K562 (cell line): ENCODE results near the gene TBL2. TPM values are rescaled to one million over a fixed set of nuclear protein-coding genes. Genes with fewer than 3 reads are reported as not detected.

ENCODE experiments used
- DDX20 ChIP-seq: fragments of 450-650 bp; IDR thresholded peaks from 2 replicates; pipeline ENCODE4 v1.6.1; 2016; ENCODE audit warnings: missing genetic modification characterization, low read depth, mild to moderate bottlenecking, missing compliant biosample characterization, moderate library complexity
- DNMT1 ChIP-seq: fragments of 450-650 bp; IDR thresholded peaks from 2 replicates; pipeline ENCODE4 v1.6.1; 2016; ENCODE audit warnings: antibody characterized with exemption, mild to moderate bottlenecking
- FOXK2 ChIP-seq, 2 experiments: fragments of 450-650 bp; IDR thresholded peaks in 1 of 2; conservative IDR thresholded peaks in 1 of 2; 2 replicates each; pipeline ENCODE4 v1.6.1; 2016; ENCODE audit warnings: low read depth in 2 of 2, mild to moderate bottlenecking in 1 of 2
- GTF2A2 ChIP-seq: IDR thresholded peaks from 2 replicates; pipeline ENCODE4 v1.6.1; 2016; ENCODE audit warnings: mild to moderate bottlenecking, missing genetic modification characterization, missing compliant biosample characterization
- HMG20A ChIP-seq: fragments of 450-650 bp; formaldehyde crosslinking; conservative IDR thresholded peaks from 2 replicates; pipeline ENCODE4 v1.4.0; 2020; ENCODE audit warnings: mild to moderate bottlenecking, mixed read lengths
- KLF13 ChIP-seq: fragments of 450-650 bp; IDR thresholded peaks from 2 replicates; pipeline ENCODE4 v1.6.1; 2016; ENCODE audit warnings: missing genetic modification characterization, low read depth, mild to moderate bottlenecking, missing compliant biosample characterization, moderate library complexity, borderline replicate concordance
- MTA3 ChIP-seq: fragments of 450-650 bp; formaldehyde crosslinking; IDR thresholded peaks from 2 replicates; pipeline ENCODE4 v1.6.1; 2017; ENCODE audit warnings: mild to moderate bottlenecking, borderline replicate concordance
- MXD1 ChIP-seq: fragments of 250-450 bp; sonication (Bioruptor Pico); IDR thresholded peaks from 2 replicates; pipeline ENCODE4 v1.8.0; 2021; ENCODE audit warnings: borderline replicate concordance, mild to moderate bottlenecking, moderate library complexity; ENCODE audit not compliant: poor library complexity, severe bottlenecking
- POLR2B ChIP-seq: fragments of 450-650 bp; IDR thresholded peaks from 2 replicates; pipeline ENCODE4 v1.6.1; 2018; ENCODE audit warnings: low read depth; ENCODE audit not compliant: partially characterized antibody
- SAFB2 ChIP-seq: fragments of 200-400 bp; formaldehyde crosslinking; IDR thresholded peaks from 2 replicates; pipeline ENCODE4 v1.6.1; 2018; ENCODE audit warnings: borderline replicate concordance, low read length, low read depth, moderate library complexity; ENCODE audit not compliant: severe bottlenecking
- SFPQ ChIP-seq: fragments of 200-400 bp; formaldehyde crosslinking; IDR thresholded peaks from 2 replicates; pipeline ENCODE4 v1.6.1; 2017; ENCODE audit warnings: mild to moderate bottlenecking, low read depth, low read length, moderate library complexity
- ZBTB40 ChIP-seq, 2 experiments: fragments of 450-650 bp in 1 of 2; sonication (generic) in 1 of 2; formaldehyde crosslinking in 1 of 2; IDR thresholded peaks; 2 replicates each; pipeline versions ENCODE4 v1.7.1 to v1.9.0; 2016 to 2022; ENCODE audit warnings: inconsistent platforms in 1 of 2, mild to moderate bottlenecking in 1 of 2, missing genetic modification reagents in 1 of 2
- ZKSCAN3 ChIP-seq: fragments of 250-450 bp; sonication (Bioruptor Pico); IDR thresholded peaks from 2 replicates; pipeline ENCODE4 v1.4.0; 2020
- ZNF644 ChIP-seq: fragments of 200-800 bp; sonication (Bioruptor generic); IDR thresholded peaks from 2 replicates; pipeline ENCODE4 v1.6.1; 2016; ENCODE audit warnings: low read depth, missing genetic modification characterization, missing compliant biosample characterization
- polyA plus RNA-seq, 8 experiments: library from polyadenylated mRNA; depleted of rRNA in 4 of 8; stranded (reverse) in 5 of 8; unstranded in 3 of 8; fragments of >200 nt; fragmentation: Nextera tagmentation in 2 of 8; fragmentation: Illumina TruSeq in 1 of 8; extraction: Ambion mirVana in 2 of 8; extraction: Trizol in 1 of 8; gene quantifications; 2 replicates each; pipeline versions ENCODE4 v1.2.1 to v1.2.3, GENCODE V29; 2011 to 2014; ENCODE audit warnings: inconsistent platforms in 1 of 8, missing spikeins in 1 of 8
- total RNA-seq, 7 experiments: library from RNA; depleted of rRNA in 6 of 7; stranded (reverse); fragments of >200 nt in 6 of 7; fragmentation: Illumina TruSeq in 2 of 7; extraction: Trizol in 2 of 7; gene quantifications; 2 replicates each; pipeline versions ENCODE4 v1.2.1 to v1.2.3, GENCODE V29; 2011 to 2021; ENCODE audit warnings: low replicate concordance in 1 of 7

TBL2 gene
- total and polyA plus RNA-seq, 9 of the 15 experiments (the other 6 are each of a cell fraction or from before 2014, with no cell fraction given), result 2.5 to 123 (median 49.2) TPM

GRCh38 chr7:73569042-73569608 is 9.3 kb downstream of the TBL2 start (continued):
- TF ChIP-seq SFPQ, result no peak
- no peak for TF ChIP-seq ZNF644
- TF ChIP-seq DDX20, result no peak
- no peak for TF ChIP-seq FOXK2 (conservative IDR thresholded peaks at IDR 0.05 in 1 of 2, IDR thresholded peaks at IDR 0.05 in 1 of 2; ENCODE audit: low read depth in 2 of 2)
- no peak for TF ChIP-seq HMG20A (CRISPR knock-in tag)
- TF ChIP-seq KLF13 (tag), result no peak
- TF ChIP-seq GTF2A2 (tag), result no peak
- TF ChIP-seq SAFB2, result no peak
- no peak for TF ChIP-seq MXD1 (CRISPR knock-in tag)
- TF ChIP-seq DNMT1, result no peak
- TF ChIP-seq ZBTB40 (IDR thresholded peaks at IDR 0.05), result no peak
- TF ChIP-seq ZBTB40 (CRISPR knock-in tag; IDR thresholded peaks at IDR 0.05), result no peak
- no peak for TF ChIP-seq MTA3
- peak; percentile 51 for TF ChIP-seq POLR2B
- no peak for TF ChIP-seq ZKSCAN3
